HG03442 (cell line): ENCODE data around the gene KIF1A.

Source experiments
- ATAC-seq: cut with Tn5 transposase; IDR thresholded peaks from one replicate; pipeline ENCODE4 v1.9.1; 2021; ENCODE audit warnings: mild to moderate bottlenecking, moderate library complexity; ENCODE audit not compliant: unreplicated experiment

Gene KIF1A

DNA sequence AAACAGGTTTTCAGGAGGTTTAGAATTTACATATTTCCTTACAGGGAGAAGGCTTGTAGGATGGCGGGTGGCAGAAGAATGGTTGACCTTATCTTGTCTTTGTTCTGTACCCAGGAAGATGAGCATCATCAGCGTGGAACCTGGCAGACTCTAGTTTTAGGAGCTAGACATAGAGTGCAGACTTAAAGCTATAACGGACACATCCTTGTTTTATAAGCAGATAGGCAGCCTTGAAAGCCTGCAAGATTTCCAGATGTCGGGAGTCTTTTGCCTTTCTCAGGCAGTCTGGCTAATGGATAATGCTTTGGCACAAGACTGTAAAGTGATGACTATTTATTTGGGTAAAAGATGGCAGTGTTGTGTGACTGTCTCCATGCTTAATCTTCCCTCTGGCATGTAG, 149.1 kb downstream of the KIF1A start:
- no peak for ATAC-seq

- no peak for ATAC-seq
Observed at GRCh38 chr2:240670402-240670801, 149.6 kb downstream of the KIF1A start.

GRCh38 chr2:240664622-240665021, 155.4 kb downstream of the KIF1A start:
- ATAC-seq: no peak
